C4-2B (cell line): ENCODE results near the gene FLT1.

Source experiments
- CTCF ChIP-seq: fragments of 450-650 bp; conservative IDR thresholded peaks from 2 replicates; pipeline ENCODE4 v1.5.1; 2017; ENCODE audit warnings: mild to moderate bottlenecking
- ZFX ChIP-seq: fragments of 450-650 bp; IDR thresholded peaks from 2 replicates; pipeline ENCODE4 v1.6.1; 2017

GRCh38 chr13:28464861-28465460, 30.0 kb downstream of the FLT1 start:
- TF ChIP-seq CTCF, result no peak
- no peak for TF ChIP-seq ZFX
